NCI-H748 (cell line): ENCODE measurements around the gene TOE1.
"Not testable (repeated sequence)": the region's sequence is repeated elsewhere in the genome, so short reads cannot be mapped to it uniquely, and the experiment has no call there.

Source experiments
- DNase-seq: peaks from one replicate; lab custom pipeline; 2025; ENCODE audit not compliant: unreplicated experiment; lab: John Stamatoyannopoulos, UW

The TOE1 gene

GRCh38 chr1:45339789-45340558 lies at the start of gene TOE1, which contains the start of gene MUTYH:
TOE1 (plus strand) TSS chr1:45340170; CDS start chr1:45340253, 83 bp downstream.
MUTYH (minus strand) TSS chr1:45340440; CDS start chr1:45334505, 5,935 bp downstream.
- DNase-seq: peak; percentile 96

GRCh38 chr1:45291002-45291401 lies 49.0 kb upstream of the TOE1 start:
- DNase-seq: not testable (repeated sequence)

GRCh38 chr1:45291716-45292115 lies 48.3 kb upstream of the TOE1 start:
- DNase-seq: no peak

- peak; percentile 60 for DNase-seq
Observed at GRCh38 chr1:45297666-45298356, 42.2 kb upstream of the TOE1 start.

- no peak for DNase-seq
Observed at GRCh38 chr1:45299296-45299695, 40.7 kb upstream of the TOE1 start.

- peak; percentile 84 for DNase-seq
Observed at GRCh38 chr1:45299981-45300668, 39.8 kb upstream of the TOE1 start.

GRCh38 chr1:45300669-45300997 lies 39.3 kb upstream of the TOE1 start:
- no peak for DNase-seq

- no peak for DNase-seq
Observed at GRCh38 chr1:45302505-45303150, 37.3 kb upstream of the TOE1 start.

GRCh38 chr1:45303520-45304310 lies 36.3 kb upstream of the TOE1 start:
- peak; percentile 97 for DNase-seq

GRCh38 chr1:45304311-45305081 lies 35.5 kb upstream of the TOE1 start:
- DNase-seq: no peak

GRCh38 chr1:45305231-45305630 lies 34.7 kb upstream of the TOE1 start:
- DNase-seq: no peak

GRCh38 chr1:45306319-45306718 lies 33.7 kb upstream of the TOE1 start:
- DNase-seq: no peak

GRCh38 chr1:45306905-45307304 lies 33.1 kb upstream of the TOE1 start:
- no peak for DNase-seq

- no peak for DNase-seq
Observed at GRCh38 chr1:45314266-45314665, 25.7 kb upstream of the TOE1 start.

GRCh38 chr1:45317166-45317565 lies 22.8 kb upstream of the TOE1 start:
- no peak for DNase-seq

- no peak for DNase-seq
Observed at GRCh38 chr1:45319761-45320160, 20.2 kb upstream of the TOE1 start.

GRCh38 chr1:45321444-45321843 lies 18.5 kb upstream of the TOE1 start:
- DNase-seq: no peak

- DNase-seq: no peak
Observed at GRCh38 chr1:45322486-45323040, 17.4 kb upstream of the TOE1 start.

GRCh38 chr1:45325851-45326506 lies 14.0 kb upstream of the TOE1 start:
- peak; percentile 35 for DNase-seq
